Measurements from ENCODE around the gene SPEN.

The SPEN gene

DNA sequence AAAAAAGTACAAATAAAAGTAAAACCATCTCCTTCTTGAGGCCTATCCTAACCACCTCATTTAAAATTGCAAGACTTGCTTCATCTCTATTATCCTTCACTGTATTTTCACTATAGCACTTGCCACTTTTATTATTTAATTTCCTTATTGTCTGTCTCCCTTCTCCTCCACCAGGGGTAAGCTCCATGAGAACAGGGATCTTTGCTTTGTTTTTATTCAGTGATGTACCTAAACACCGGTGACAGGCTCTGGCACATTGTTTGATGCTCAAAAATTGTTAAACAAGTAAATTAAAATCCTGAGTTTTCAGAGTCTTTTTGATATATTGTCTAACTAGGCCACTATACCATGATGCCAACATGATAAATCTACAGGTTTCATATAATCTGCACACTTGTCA, 17.2 kb upstream of the SPEN start:
- no peak for TF ChIP-seq TCF12 (IDR thresholded peaks at IDR 0.05; ENCODE audit: low read depth)

DNA sequence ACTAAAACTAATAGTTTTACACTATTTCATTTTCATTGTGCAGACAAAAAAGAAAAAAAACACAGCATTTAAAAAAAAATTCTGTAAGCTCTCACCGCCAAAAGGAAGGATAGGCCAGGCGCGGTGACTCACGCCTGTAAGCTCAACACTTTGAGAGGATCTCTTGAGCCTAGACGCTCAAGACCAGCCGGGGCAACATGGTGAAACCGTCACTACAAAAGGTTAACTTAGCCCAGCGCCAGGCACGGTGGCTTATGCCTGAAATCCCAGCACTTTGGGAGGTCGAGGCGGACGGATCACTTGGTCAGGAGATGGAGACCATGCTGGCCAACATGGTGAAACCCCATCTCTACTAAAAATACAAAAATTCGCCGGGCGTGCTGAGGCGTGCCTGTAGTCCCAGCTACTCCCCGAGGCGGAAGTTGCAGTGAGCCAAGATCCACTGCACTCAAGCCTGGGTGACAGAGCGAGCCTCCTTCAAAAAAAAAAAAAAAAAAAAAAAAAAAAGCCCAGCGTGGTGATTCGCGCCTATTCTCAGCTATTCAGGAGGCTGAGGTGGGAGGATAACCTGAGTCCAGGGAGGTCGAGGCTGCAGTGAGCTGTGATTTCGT, 14.3 kb upstream of the SPEN start:
- no peak for TF ChIP-seq EP300 (IDR thresholded peaks at IDR 0.05; ENCODE audit: borderline replicate concordance)

DNA sequence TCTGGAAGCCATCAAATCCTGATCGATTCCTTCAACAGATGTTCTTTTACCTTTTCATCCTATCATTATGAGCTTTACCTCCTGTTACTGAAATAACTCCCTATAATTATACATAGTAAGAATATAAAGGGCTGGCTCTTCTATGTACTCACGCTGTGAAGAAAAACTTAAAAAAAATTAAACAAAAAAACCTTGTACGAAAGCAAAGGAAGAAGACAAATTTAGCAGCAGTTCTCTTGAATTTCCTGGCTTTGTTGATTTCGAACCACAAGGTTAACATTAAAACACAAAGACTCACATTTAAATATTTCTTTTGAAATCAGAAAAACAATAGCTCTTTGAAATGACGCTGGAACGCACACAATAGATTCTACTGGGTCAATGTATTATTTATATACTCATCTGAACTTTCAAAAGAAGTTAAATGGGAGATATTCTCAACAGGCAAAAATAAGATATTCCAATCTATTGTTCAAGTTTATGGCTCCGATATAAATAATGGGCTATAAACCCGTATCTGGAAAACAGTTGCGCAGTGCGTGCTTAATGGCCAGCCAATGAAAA, 13.6 kb upstream of the SPEN start:
- TF ChIP-seq TCF12 (IDR thresholded peaks at IDR 0.05; ENCODE audit: low read depth): no peak
- TF ChIP-seq CEBPB (IDR thresholded peaks at IDR 0.05): no peak
- no peak for TF ChIP-seq YY1 (IDR thresholded peaks at IDR 0.05; ENCODE audit: low read depth)
- no peak for TF ChIP-seq FOXM1 (IDR thresholded peaks at IDR 0.05; ENCODE audit: borderline replicate concordance, low read depth)
- TF ChIP-seq, protein P1, sequence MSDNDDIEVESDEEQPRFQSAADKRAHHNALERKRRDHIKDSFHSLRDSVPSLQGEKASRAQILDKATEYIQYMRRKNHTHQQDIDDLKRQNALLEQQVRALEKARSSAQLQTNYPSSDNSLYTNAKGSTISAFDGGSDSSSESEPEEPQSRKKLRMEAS (IDR thresholded peaks at IDR 0.05): no peak
- no peak for TF ChIP-seq CREB1 (IDR thresholded peaks at IDR 0.05; ENCODE audit: low read depth)
- TF ChIP-seq, protein P2, sequence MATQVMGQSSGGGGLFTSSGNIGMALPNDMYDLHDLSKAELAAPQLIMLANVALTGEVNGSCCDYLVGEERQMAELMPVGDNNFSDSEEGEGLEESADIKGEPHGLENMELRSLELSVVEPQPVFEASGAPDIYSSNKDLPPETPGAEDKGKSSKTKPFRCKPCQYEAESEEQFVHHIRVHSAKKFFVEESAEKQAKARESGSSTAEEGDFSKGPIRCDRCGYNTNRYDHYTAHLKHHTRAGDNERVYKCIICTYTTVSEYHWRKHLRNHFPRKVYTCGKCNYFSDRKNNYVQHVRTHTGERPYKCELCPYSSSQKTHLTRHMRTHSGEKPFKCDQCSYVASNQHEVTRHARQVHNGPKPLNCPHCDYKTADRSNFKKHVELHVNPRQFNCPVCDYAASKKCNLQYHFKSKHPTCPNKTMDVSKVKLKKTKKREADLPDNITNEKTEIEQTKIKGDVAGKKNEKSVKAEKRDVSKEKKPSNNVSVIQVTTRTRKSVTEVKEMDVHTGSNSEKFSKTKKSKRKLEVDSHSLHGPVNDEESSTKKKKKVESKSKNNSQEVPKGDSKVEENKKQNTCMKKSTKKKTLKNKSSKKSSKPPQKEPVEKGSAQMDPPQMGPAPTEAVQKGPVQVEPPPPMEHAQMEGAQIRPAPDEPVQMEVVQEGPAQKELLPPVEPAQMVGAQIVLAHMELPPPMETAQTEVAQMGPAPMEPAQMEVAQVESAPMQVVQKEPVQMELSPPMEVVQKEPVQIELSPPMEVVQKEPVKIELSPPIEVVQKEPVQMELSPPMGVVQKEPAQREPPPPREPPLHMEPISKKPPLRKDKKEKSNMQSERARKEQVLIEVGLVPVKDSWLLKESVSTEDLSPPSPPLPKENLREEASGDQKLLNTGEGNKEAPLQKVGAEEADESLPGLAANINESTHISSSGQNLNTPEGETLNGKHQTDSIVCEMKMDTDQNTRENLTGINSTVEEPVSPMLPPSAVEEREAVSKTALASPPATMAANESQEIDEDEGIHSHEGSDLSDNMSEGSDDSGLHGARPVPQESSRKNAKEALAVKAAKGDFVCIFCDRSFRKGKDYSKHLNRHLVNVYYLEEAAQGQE (IDR thresholded peaks at IDR 0.05; ENCODE audit: low read depth): no peak
- no peak for TF ChIP-seq TEAD4 (IDR thresholded peaks at IDR 0.05)
- no peak for TF ChIP-seq RAD21 (IDR thresholded peaks at IDR 0.05; ENCODE audit: low read depth)
- no peak for TF ChIP-seq EGR1 (IDR thresholded peaks at IDR 0.05)
- TF ChIP-seq NFIC (IDR thresholded peaks at IDR 0.05): no peak
- TF ChIP-seq ZBTB7A (IDR thresholded peaks at IDR 0.05; ENCODE audit: low read depth): no peak
- TF ChIP-seq EP300 (IDR thresholded peaks at IDR 0.05; ENCODE audit: borderline replicate concordance): no peak
- no peak for TF ChIP-seq TAF1 (IDR thresholded peaks at IDR 0.05; ENCODE audit: low read depth)
- TF ChIP-seq, protein P3, sequence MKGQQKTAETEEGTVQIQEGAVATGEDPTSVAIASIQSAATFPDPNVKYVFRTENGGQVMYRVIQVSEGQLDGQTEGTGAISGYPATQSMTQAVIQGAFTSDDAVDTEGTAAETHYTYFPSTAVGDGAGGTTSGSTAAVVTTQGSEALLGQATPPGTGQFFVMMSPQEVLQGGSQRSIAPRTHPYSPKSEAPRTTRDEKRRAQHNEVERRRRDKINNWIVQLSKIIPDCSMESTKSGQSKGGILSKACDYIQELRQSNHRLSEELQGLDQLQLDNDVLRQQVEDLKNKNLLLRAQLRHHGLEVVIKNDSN (IDR thresholded peaks at IDR 0.05): no peak

DNA sequence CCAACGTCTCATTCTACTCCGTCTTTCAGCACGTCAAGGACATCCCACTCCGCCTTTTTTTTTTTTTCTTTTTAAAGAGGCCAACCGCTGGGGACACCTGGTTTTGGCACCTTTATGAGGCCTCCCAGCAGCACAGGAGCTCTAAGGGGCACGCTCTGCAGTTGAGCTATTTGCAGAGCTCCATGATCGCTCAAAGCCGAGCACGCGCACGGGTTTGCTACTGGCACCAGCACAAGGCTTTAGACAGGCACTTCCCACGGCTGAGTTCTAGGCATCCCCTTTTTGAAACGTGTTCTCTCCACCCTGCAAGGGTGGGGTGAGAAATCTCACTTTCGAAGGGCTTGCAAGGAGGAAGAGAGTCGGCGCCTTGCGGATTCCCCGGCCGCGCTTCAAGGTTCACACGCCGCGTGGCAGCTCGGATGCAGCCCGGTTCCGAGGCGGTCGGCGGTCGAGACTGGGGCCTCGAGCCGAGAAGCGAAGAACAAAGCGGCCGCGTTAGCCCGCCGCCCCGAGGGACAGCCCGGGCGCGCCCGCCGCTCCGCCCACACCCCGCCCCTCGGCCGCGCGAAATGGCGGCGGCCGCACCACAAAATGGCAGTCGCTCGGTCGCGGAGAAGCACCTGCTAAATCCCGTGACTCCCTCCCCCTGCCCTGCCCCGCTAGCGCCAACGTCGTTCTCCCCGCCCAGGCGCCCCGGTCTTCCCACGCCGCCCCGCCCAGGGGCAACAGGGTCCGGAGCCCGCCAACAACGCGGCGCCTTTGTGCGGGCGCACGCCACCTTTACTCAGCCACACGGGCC, 12.9 kb upstream of the SPEN start:
- TF ChIP-seq TEAD4 (IDR thresholded peaks at IDR 0.05) (peak; percentile 98), TAF1 (IDR thresholded peaks at IDR 0.05; ENCODE audit: low read depth) (peak; percentile 62; the same call in 1 of the 2 replicates), ZBTB7A (IDR thresholded peaks at IDR 0.05; ENCODE audit: low read depth) (no peak), EP300 (IDR thresholded peaks at IDR 0.05; ENCODE audit: borderline replicate concordance) (0 out of 2 replicates have a peak, but pooled peaks have one; percentile 35), CREB1 (IDR thresholded peaks at IDR 0.05; ENCODE audit: low read depth) (peak; percentile 39; the same call in 1 of the 2 replicates), YY1 (IDR thresholded peaks at IDR 0.05; ENCODE audit: low read depth) (peak; percentile 99), CEBPB (IDR thresholded peaks at IDR 0.05) (no peak), TCF12 (IDR thresholded peaks at IDR 0.05; ENCODE audit: low read depth) (no peak; the same call in none of the 2 replicates), EGR1 (IDR thresholded peaks at IDR 0.05) (peak; percentile 95), RAD21 (IDR thresholded peaks at IDR 0.05; ENCODE audit: low read depth) (no peak), FOXM1 (IDR thresholded peaks at IDR 0.05; ENCODE audit: borderline replicate concordance, low read depth) (no peak), NFIC (IDR thresholded peaks at IDR 0.05) (peak; percentile 35)
- TF ChIP-seq, protein P2 (IDR thresholded peaks at IDR 0.05; ENCODE audit: low read depth): no peak
- TF ChIP-seq, protein P1 (IDR thresholded peaks at IDR 0.05): peak; percentile 92
- TF ChIP-seq, protein P3 (IDR thresholded peaks at IDR 0.05): no peak

DNA sequence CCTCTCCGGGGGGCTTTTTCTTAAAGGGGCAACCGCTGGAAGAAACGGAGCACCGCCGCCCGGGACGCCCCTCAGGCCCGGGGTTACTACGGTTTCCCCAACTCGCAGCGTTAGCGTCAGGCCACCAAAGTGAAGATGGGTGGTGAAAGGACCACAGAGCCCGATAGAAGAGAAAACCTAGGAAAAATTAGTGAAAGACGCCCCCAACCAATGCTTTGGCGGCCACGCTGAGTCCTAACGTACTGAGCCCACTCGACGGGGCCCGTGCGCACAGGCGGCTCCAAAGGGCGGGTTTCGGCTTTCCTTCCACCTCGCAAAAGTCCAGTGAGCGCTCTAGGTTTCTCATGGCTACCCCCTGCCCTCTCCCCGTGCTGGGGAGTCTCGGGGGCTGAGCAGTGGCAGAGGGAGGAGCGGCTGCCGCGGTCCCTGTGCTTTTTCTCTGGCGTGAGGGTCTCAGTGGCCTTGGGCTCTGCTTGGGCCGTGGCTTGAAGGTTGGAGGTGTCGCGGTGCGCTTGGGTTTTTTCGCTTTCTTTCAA, 12.2 kb upstream of the SPEN start:
- no peak for TF ChIP-seq FOXM1 (IDR thresholded peaks at IDR 0.05; ENCODE audit: borderline replicate concordance, low read depth)
- TF ChIP-seq, protein P1 (IDR thresholded peaks at IDR 0.05): peak; percentile 1; the same call in 1 of the 2 replicates
- peak; percentile 91 for TF ChIP-seq ZBTB7A (IDR thresholded peaks at IDR 0.05; ENCODE audit: low read depth)

Data from Ishikawa (cell line).